ENCODE results near the gene MSH5.

Gene MSH5

DNA sequence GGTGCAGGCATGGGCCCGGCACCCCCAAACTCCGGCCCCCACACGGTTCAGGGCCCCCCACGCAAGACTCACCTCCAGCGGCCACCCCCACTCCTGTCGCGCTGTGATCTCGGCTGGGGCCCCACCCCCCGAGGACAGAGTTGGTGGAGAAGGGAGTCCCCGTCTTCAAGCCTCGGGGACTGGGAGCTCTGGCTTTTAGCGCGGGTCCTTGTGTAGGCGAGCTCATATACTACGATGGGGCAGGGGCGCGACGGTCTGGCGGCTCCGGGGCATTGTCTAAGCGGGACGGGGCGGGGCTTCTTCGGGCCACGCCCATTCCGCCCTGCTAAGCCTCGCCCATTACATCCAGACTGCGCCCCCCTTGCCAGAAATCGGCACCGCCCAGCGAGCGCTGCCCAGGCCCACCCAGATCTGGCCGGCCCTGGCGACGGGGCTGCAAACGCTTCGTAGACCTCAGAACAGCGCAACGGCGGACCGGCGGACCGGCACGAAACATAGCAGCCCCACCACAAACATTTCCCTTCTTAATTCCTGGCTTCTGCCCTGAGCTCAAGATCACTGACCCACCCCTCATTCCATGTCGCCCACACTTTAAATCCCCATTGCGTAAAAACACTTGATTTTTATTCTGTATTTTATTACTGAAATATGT is 9.7 kb upstream of the MSH5 start:
- peak; percentile 67 for DNase-seq (ENCODE audit: low read depth)

DNA sequence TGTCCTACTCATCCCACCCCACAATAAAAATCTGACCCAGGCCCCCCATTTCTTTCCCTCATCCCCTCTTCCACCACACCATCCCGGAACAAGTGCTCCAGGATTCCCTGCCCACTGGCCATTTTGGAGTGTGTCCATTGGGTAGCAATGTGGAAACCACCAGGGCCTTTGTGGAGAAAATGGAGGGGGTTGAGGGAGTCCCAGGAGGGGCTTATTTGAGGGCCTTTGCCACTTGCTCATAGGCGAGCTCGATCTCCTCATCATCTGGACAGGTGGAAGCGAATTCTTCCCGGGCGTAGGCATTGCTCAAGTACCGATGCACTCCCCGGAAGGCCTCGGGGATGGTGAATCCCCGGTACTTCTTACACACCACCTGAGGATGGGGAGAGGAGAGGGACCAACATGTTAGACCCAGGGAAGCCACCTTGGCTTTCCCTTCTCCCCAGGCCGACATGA is 9.1 kb upstream of the MSH5 start:
- DNase-seq (ENCODE audit: low read depth) = no peak

DNA sequence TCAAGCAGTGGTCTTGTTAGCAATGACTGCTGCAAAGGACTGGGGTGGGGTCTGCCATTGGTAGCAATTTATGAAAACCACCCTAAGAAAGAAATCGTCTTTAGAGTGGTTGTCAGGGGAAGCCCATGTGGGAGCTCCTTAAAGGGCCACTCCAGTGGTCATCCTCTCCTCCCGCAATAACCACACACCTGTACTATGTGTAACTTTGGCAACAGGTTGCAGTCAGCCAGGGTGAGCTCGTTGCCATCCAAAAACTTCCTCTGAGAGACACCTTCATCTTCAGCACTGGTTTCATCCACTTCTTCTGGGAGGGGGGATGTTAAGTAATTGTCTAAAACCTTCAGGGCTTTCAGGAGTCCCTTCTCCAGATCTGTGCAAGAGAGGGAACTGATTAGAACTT is 7.8 kb upstream of the MSH5 start:
- DNase-seq (ENCODE audit: low read depth) = no peak

DNA sequence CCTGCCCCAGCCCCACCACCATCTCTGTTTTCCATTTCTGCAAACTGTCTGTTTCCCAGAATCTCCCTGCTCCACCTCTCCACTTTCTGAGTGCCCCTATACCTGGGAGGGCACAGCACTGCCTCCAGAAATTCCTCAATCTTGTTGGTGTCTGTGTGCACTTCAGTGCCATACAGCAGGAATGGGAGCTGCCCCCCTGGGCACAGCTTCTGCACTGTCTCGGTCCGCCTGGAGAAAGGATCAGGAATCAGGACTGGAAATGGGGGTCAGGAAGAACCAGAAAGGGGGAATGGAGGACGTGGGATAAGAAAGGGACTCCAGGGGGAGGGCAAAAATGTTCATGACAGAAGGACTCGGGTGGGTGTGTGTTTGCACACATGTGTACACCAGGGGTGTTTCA is 6.1 kb upstream of the MSH5 start:
- no peak for DNase-seq (ENCODE audit: low read depth)

DNA sequence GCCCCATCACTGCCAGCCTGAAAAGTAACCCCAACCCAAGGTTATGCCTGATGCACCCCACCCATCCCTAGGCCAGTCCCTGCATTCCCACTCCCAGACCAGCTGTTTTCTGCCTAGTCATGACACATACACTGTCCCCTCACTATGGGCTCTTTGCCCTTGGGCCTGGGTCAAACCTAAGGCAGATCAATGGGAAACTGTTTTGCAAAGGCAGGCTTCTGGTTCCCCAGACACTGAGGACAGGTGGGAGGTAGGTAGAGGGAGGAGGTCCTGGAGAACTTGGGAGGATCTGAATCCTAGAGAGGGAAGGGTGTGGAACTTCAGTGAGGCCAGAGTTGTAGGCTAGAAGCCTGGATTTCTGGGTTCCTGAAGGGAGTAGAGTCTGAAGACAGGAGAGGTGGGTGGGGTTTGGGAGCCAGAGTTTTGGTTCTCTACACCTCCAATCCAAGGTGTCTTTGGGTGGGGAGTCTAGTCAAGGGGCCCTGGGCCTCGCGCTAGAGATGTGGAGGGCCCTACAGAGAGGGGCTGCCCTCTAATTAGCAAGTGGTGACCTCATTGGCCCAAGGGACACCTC is 5.5 kb upstream of the MSH5 start:
- DNase-seq (ENCODE audit: low read depth) = no peak

DNA sequence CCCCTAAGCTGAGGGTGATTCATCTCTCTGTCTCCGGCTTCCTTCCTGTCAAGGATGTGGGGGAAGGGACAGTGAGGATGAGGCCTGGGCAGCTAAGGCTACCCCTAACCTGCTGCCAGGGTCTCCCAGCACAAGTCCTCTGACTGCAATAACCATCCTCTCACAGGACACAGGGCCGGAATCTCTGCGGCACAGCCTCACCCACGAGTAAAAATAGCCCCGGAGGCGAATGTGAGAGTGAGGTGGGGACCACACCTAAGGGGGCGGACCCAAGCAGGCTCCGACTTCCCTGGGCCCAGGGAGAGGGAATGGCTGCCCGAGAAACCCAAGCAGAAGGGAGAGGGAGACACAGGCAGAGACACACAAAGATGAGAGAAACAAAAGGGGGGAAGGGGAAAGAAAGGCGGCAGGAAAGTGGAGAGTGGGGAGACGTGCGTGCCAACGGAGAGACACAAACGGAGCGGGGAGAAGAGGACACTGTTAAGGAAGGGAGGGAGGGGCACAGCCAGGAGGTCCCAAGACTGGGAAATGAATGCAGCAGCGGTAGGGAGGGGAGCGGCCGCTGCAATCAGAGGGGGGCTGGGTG is 4.9 kb upstream of the MSH5 start:
- peak; percentile 69 for DNase-seq (ENCODE audit: low read depth)

DNA sequence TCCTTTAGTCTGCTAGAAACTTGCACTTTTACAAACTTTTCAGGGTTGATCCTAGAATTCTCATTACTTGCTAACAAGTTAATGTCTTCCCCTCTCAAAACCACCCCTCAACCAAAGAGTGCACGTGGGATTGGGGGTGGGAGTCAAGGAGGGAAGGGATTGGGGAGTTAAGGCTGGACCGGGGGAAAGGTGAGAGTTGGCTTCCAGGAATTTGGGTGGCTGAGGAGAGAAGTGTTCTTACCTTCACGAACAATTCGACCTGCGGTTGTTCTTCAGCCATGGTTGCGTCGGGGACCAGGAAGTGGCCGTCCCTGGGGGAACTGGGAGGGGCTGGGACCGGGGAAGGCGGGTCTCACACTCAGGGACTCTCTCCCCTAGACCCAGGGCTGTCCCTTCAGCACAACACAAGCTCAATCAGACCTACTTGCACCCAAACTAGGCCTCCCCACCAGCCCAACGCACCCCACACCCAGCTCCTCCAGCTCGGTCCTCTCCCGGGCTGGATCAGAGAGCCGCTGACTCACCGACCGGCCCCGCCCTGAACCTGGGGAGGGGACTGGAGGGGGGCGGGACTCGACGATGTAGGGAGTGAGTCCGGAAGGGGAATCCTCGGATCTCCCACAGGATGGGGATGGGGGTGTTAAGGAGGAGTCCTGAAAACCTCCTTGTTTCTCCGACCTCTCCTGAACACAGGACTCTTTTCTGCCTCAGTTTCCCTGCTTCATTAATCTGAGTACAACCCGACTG is 3.6 kb upstream of the MSH5 start, which contains the start of gene CLIC1:
TSS of gene CLIC1 (minus strand) at position 510 of the 747 bp plus-strand sequence. CDS start at position 280, 230 bp downstream.
- DNase-seq (ENCODE audit: low read depth) = peak; percentile 75

DNA sequence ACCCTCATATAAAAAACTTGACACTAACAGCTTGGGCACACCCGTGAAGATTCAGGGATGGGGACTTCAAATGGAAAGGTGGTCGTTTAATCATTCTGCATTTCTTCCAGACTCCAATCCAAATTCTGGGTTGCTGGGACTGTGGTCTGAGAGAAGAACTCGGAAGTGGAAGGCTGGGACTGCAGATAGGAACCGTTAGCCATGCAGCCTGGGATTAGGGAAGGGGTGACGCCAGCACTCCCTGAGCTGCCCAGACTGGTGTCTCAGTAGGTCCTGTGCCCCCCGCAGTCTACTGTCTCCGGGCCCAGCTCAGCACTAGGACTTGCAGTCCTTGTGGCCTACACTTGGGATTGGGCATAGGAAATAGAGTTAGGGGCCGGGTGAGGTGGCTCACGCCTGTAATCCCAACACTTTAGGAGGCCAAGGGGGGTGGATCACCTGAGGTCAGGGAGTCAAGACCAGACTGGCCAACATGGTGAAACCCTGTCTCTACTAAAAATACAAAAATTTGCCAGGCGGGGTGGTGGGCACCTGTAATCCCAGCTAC is 3.0 kb upstream of the MSH5 start:
- DNase-seq (ENCODE audit: low read depth) = no peak

DNA sequence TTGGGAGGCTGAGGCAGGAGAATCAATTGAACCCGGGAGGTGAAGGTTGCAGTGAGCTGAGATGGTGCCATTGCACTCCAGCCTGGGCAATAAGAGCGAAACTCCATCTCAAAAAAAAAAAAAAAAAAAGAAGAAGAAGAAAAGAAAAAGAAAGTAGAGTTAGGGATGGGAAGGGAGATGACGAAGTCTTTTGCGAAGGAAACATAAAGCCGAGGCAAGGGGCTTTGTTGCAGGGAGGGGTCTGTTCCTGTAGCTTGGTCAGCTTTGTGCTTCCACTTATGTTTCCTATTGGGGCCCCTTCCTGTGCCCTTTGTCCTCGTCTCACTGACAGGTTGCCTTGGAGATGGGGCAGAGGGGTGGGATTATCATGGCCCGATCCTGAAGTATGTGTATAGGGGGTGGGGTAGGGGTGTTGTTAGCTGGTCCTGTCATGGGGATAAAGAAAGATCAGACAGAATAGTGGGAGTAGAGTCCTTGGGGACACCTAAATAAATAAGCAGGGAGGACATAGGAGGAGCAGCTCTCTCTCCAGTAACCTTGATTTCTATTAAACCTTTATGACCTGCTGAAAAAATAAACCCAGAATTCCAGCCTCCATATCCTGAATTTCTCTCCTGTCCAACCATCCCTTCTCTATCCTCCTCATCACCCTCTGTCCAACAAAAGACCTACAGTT is 2.4 kb upstream of the MSH5 start:
- peak; percentile 33 for DNase-seq (ENCODE audit: low read depth)

DNA sequence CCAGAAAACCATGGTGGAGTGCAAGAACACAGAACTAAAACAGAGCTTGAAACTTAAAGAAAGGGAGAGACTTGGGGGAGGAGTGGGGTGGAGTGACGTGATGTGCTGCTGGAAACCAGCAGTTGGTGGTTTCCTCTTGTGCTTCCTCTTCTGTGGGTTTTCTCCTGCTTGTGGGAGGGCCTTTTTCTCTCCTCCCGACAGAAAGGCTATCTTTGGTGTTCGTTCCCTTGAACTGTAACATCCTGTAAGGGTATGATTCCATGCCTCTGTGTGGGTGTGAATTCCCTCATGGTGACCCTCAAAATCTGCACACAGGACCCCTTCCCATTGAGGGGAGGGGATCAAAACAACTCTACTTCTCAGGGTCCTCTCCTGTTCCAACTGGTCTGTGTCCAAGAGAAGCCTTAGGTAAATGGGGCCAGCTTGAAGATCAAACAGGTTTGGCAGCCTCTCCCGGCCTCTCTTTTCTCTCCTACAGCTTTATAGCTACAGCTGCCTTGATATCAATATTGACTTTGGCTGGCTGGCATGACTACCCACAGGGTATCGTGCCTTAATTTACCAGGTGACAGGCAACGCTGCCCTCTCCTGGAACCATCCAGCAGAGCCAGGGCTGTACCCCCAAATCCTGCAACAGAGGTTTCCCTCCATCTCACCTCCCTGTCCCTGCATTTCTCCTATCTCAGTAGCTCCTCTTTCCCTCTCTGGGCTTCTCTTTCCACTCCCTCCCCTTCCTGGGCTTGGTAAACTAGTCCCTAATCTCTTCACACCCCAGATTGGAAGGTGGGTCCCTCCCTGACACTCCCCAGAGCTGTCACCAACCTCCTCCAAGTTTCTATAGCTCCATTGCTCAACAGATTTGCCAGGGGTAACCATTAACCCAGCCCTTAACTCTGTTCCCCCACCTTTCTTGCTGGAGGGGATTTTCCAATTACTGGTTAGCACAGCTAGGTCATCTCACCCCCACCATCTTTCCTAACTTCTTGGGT is 1.5 kb upstream of the MSH5 start:
- DNase-seq (ENCODE audit: low read depth) = peak; percentile 90

DNA sequence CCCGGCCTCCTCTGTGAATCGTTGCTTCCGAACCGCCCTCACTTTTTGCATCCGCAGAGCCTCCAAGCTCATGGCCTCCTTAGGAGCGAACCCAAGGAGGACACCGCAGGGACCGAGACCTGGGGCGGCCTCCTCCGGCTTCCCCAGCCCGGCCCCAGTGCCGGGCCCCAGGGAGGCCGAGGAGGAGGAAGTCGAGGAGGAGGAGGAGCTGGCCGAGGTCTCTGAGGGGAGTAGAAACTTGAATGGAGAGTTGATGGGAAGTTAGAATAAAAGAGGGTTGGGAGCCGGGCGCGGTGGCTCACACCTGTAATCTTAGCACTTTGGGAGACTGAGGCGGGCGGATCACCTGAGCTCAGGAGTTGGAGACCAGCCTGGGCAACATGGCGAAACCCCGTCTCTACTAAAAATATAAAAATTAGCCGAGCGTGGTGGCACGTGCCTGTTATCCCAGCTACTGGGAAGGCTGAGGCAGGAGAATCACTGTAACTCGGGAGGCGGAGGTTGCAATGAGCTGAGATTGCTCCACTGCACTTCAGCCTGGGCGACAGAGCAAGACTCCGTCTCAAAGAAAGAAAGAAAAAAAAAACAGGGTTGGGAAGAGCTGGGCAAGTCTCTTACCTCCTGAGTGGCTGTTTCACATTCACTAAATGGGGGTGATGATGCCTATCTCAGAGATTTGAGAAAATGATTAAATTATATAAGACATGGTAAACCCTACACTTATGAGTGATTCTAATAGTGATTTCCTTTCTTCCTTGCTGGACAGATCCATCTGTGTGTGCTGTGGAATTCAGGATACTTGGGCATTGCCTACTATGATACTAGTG is 805 bp downstream of the MSH5 start:
- DNase-seq (ENCODE audit: low read depth) = no peak

DNA sequence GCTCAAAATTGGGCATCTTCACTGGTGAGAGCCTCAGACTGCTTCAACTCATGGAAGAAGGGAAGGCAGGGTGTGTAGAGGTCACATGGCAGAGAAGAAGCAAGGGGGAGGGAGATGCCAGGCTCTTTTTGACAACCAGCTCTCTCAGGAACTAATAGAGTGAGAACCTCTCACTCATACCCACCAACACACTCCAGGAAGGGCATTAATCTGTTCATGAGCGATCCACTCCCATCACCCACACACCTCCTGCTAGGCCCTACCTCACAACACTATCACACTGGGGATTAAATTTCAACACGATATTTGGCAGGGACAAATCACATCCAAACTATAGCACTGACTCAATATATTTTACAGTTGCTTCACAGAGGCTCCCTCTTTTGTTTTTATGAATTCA is 2.0 kb downstream of the MSH5 start:
- no peak for DNase-seq (ENCODE audit: low read depth)

DNA sequence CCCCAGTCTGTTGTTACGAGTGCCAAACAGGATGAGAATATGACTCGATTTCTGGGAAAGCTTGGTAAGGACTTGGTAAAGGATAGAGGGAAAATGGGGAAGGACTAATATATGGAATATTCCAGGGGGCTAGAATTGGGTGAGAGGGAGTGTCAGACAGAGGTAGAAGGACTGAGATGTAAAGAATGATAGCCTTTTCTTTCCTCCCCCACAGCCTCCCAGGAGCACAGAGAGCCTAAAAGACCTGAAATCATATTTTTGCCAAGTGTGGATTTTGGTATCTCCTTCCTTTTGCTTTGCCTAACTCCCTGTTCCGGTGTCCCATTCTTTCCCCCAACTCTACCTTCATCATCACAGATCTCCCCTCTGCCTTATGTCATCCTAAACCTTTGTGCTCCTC is 3.1 kb downstream of the MSH5 start:
- DNase-seq (ENCODE audit: low read depth) = no peak

DNA sequence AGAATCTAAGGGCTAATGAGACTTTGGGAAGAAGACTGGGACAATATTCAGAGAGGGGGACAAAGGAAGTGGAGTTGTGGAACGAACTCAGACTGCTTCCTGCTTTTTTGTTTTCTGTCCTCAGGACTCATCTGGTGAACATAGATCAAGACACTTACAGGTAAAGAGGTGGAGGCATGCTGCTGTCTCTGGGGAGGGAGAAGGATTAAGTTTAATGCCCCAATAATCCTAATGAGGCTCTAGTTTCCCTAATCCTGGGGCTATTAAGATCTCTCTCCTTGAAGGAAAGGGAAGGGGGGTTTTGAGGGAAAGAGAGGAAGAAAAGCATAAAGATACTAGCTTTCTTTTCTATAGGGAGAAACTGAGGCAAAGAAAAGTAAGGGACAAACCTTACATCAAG is 4.6 kb downstream of the MSH5 start:
- DNase-seq (ENCODE audit: low read depth) = no peak

DNA sequence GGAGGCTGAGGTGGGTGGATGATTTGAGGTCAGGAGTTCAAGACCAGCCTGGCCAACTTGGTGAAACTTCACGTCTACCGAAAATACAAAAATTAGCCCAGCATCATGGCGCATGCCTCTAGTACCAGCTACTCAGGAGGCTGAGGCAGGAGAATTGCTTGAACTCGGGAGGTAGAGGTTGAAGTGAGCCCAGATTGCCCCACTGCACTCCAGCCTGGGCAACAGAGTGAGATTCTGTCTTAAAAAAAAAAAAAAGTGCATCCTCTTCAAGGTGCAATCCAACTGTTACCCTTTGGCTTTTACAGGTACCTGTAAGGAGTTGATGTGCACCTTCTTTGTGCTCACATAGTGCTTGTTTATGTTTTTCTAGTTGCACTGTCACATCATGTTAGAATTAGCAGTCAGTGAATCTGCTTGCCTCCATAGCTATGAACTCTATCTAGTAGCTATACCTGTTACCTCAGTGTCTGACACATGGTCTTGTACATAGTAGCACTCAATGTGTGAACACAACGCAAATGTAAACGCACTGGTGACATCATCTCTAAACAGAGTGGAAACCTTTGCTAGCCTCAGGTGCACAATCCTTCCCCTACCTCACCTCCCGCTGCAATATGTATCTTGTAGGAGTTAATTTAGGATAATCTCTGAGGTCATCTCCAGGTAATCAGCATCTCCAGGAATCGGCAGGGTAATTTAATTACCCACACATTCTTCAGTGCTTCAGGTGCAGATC is 9.7 kb downstream of the MSH5 start:
- DNase-seq (ENCODE audit: low read depth) = no peak

DNA sequence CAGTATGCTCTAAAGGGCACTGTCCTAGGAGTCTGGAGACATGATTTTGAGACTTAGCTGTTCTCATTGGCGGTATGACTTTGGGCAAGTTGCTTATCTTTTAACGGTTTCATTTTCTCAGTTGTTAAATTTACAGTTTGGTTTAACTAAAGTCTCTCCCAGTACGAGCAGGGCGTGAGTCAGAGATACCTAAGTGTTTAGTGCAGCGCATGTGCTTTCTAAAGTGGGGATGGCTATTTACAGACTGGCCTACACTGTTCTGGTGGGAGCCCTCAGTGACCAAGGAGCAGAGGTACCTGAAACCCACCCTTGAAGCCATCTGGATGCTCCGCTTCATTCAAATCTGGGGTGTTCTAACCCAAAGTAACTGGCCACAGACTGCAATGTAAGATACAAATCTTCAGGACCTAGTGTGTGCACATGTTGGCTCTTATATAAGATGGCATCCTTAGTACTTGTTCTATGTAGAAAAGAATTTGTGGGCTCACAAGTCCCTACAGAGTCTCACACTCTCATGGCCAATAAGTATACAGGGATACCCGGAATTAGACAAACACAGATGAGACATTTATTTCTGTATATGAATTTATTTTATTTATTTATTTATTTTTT is 10.7 kb downstream of the MSH5 start:
- DNase-seq (ENCODE audit: low read depth) = peak; percentile 80

DNA sequence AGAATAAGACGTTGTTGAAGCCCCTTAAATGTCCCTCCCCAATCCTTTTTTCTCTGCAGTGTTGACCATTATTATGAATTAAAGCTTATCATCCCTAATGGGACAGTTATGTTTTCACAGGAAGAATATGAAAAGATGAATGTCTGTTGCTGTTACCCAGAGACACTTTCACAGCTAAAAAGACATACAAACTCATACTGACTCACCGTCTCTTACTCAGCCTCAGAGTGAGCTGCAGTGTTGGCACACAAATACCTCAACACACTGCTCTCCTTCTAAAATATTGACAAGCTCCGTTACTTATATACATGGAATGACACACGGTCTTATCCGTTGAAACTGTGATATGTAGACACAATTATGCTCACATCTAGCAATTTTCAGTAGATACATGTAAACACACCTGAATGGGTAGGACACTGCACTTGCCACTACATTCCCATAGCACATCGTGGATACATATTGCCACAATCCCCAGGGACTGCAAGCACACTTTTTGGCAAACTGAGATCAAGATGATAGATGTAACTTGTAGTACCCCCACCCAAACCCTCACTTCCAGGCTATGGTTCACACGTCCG is 13.0 kb downstream of the MSH5 start:
- peak; percentile 90 for DNase-seq (ENCODE audit: low read depth)

DNA sequence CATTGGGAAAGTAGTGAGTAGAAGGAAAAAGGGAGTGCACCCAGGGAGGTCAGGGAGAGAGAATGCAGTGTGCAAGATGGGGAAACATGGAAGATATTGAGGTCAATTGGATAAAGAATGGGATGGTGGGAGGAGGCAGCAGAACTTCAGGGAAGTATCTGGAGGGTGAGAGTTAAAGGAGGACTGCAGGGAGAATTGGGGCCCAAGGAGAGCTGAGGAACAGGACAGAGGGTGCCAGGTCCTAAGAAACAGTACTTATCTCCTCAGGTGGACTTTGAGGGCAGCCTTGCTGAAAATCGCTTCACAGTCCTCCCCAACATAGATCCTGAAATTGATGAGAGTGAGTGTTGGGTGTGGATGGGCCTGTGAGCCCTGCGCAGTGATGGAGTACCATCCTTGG is 18.5 kb downstream of the MSH5 start:
- no peak for DNase-seq (ENCODE audit: low read depth)

All from amniotic epithelial cell (primary cell).